ES-I3 (cell line): ENCODE data around the gene DRAM1.
"Not testable (repeated sequence)": the region's sequence is repeated elsewhere in the genome, so short reads cannot be mapped to it uniquely, and the experiment has no call there.

ENCODE experiments used
- H3K36me3 ChIP-seq: 2 replicates; pipeline ENCODE4 v1.6.1; 2013; ENCODE audit warnings: mild to moderate bottlenecking, low read length, control low read depth, moderate library complexity; ENCODE audit not compliant: insufficient read depth
- H3K4me1 ChIP-seq: 2 replicates; pipeline ENCODE4 v1.6.1; 2013; ENCODE audit warnings: mild to moderate bottlenecking, control low read depth, low read length; ENCODE audit not compliant: insufficient read depth
- H3K9ac ChIP-seq: 2 replicates; pipeline ENCODE4 v1.6.1; 2013; ENCODE audit warnings: low read depth, mild to moderate bottlenecking, low read length, moderate library complexity
- H3K9me3 ChIP-seq: 2 replicates; pipeline ENCODE4 v1.6.1; 2013; ENCODE audit warnings: mild to moderate bottlenecking, low read length, moderate library complexity; ENCODE audit not compliant: control insufficient read depth, insufficient read depth

DRAM1 gene

DNA sequence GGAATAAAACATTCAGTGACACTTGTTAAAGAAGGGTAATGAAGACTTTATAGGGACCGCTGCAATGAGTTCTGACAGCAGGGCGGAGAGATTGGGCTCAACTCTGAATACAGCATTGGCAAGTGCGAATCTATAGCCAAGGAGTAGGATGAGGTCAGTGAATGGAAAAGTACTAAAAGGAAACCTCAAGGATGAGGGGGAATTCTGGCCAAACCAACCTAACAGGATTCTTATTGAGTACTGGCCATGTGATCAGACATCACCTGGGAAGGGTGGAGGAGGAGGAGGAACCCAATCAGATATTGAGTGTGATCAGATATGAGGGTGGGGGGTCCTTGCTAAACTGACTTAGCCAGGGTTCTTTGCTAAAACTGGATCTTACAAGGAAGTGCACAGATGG is 31.0 kb downstream of the DRAM1 start:
- H3K9ac ChIP-seq, result no peak overlapping the region
- H3K4me1 ChIP-seq, result no peaks in the 10 kb centered on the region; the same call in 1 of the 2 replicates
- H3K36me3 ChIP-seq, result no peaks in the 10 kb centered on the region; the same call in 1 of the 2 replicates
- no peaks in the 10 kb centered on the region for H3K9me3 ChIP-seq

DNA sequence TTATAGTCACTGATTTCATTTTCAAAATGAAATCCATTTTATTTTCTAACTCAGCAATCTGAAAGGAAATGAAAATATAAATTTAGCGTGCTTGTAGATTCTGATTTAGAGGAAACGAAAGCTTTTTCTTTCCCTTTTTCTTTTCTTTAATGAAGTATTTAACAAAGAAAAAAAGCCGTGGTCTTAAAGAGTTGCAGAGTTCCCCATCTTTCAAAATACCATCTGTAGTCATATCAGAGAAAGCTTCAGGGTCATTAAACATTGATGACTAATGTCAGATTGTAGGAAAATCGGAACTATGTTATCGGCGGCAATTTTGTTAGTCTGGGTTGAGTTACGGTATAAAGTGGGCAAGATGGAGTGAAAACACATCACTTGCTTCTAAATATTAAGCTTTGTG is 32.3 kb downstream of the DRAM1 start:
- Histone ChIP-seq H3K9me3 (no peaks in the 10 kb centered on the region), H3K9ac (no peak overlapping the region), H3K36me3 (no peaks in the 10 kb centered on the region; the same call in 1 of the 2 replicates), H3K4me1 (no peaks in the 10 kb centered on the region; the same call in 1 of the 2 replicates)

DNA sequence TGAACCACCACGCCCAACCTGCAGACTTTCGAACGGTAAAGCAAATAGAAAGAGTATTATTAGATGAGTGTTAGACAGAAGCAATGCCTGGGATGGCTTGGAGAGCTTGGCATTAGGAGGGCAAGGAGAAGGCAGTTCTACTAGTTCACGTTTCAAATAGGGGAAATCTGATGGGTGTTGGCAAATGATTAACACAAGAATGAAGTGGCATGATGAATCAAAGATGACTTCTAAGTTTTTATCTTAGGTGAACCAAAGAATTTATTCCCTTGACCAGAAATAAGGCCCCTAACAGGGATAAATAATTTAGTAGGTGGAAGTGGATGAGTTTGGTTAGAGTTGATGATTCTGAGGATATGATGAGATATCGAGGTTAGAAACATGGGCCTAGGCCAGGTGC is 38.5 kb downstream of the DRAM1 start:
- Histone ChIP-seq H3K4me1 (no peaks in the 10 kb centered on the region), H3K36me3 (no peaks in the 10 kb centered on the region), H3K9me3 (no peaks in the 10 kb centered on the region), H3K9ac (no peak overlapping the region)

DNA sequence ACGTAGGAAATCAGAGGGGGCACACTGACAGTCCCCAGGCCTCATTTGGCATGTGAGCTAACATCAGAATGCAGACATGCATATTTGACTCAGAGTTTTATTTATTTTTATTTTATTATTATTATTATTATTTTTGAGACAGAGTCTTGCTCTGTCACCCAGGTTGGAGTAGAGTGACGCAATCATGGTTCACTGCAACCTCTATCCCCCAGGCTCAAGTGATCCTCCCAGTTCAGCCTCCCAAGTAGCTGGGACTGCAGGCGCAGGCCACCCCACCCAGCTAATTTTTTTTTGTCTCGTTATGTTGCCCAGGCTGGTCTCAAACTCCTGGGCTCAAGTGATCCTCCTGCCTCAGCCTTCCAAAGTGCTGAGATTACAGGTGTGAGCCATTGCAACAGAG is 41.4 kb downstream of the DRAM1 start:
- not testable (repeated sequence) for H3K4me1 ChIP-seq, H3K9me3 ChIP-seq, H3K36me3 ChIP-seq, H3K9ac ChIP-seq

DNA sequence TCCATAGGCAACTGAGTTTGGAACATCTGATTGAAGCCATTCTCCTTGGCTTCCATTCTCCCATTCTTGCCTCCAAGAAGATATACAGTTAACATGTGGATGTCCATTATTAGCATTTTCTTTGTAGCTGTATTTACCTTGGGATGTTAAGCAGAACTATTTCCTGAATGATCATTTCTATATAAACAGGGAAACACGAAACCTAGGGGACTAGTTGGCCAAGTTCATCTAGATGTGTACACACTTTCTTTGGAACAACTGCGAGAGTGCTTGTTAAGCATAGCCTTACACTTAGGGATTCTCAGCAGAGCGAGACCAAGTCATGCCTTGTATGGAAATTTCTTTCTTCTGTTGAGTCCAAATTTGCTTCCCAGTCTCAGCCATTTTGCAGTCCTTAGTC is 42.1 kb downstream of the DRAM1 start:
- Histone ChIP-seq H3K36me3 (no peaks in the 10 kb centered on the region), H3K9ac (no peak overlapping the region), H3K9me3 (no peaks in the 10 kb centered on the region), H3K4me1 (no peaks in the 10 kb centered on the region)

DNA sequence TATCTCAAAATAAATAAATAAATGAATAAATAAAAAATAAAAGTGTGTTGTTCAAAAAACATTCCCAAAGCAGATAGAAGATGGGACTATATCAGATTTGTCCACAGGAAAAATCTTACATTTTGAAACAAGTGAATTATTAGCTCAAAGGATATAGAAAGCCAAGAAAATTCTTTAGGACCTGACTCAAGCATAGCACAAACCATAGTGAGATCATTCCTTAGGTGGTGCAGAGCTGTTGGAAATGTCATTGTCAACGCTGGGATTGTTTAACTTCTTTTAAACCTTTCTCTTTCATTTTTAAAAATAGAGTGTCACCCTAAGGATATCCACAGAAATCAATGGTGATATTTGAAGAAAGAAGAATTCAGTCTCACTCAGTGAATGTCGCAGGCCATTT is 43.5 kb downstream of the DRAM1 start:
- H3K36me3 ChIP-seq, result no peaks in the 10 kb centered on the region
- no peaks in the 10 kb centered on the region for H3K4me1 ChIP-seq
- no peak overlapping the region for H3K9ac ChIP-seq

DNA sequence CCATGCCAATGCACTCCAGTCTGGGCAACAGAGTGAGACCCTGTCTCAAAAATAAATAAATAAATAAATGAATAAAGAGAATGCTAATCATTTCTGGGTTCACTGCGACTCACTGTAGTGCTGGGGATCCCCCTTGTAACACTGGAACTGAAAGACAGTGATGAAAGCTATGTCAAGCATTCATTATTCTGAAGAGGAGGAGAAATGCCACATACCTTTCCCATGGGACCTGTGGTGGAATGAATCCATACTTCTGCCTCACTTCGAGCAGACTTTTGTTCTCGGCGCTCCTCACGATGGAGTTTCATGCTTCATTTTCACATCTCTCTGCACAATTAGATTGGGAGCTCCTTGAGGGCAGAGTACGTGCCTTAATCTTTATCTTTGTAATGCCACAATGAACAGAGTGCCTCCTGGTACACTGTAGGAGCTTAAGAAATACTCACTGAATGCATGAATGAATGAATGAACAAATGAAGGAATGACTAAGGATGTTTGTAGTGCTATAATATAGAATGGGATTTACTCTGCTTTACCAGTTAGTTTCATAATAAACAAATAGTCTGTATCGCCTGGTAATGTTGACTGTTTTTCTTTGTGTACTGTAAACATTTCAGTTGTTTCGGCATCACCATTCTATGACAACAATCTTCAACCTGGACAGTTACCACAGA is 45.8 kb downstream of the DRAM1 start:
- H3K4me1 ChIP-seq, result no peaks in the 10 kb centered on the region
- no peaks in the 10 kb centered on the region for H3K36me3 ChIP-seq
- no peaks in the 10 kb centered on the region for H3K9me3 ChIP-seq
- H3K9ac ChIP-seq, result no peak overlapping the region

More for the DNA sequence above, 43.5 kb downstream of the DRAM1 start:
- no peaks in the 10 kb centered on the region for H3K9me3 ChIP-seq

DNA sequence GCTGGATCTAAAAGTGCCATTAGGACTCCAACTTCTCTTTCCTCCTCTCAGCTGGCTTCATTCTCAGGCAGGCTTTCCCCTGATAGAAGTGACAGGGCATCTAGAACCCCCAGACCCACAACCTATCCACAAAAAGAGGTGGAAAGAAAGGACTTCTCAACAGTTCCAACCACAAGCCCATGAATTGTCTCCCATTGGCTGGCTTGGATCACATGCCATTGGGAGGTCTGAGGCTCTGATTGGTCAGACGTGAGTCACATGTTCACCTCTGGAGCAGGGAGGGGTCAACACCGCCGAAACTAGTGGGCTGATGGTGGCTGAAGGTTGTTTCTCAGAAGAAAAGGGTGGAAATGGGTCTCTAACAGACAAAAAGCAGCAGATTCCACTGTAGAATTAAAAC is 47.2 kb downstream of the DRAM1 start:
- H3K4me1 ChIP-seq, result no peaks in the 10 kb centered on the region
- no peak overlapping the region for H3K9ac ChIP-seq
- H3K36me3 ChIP-seq, result no peaks in the 10 kb centered on the region
- no peaks in the 10 kb centered on the region for H3K9me3 ChIP-seq

DNA sequence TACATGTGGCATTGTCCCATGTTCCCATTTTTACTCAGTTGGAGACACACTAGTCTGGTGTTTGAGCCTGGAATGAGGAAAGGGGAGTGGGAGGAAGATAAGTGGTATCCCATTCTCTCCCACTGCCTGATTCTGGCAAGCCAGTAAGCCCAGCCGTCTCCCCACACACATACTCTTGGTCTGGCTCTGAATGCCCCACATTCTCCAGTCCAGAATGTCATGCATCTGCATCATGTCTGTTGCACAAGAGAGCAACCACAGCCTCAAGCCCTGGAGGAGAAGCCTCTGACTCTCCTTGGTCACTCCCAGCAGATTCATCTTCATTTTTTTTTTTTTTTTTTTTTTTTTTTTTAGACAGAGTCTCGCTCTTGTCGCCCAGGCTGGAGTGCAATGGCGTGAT is 48.0 kb downstream of the DRAM1 start:
- H3K9ac ChIP-seq, result no peak overlapping the region
- no peaks in the 10 kb centered on the region for H3K4me1 ChIP-seq
- H3K9me3 ChIP-seq, result no peaks in the 10 kb centered on the region
- no peaks in the 10 kb centered on the region for H3K36me3 ChIP-seq

DNA sequence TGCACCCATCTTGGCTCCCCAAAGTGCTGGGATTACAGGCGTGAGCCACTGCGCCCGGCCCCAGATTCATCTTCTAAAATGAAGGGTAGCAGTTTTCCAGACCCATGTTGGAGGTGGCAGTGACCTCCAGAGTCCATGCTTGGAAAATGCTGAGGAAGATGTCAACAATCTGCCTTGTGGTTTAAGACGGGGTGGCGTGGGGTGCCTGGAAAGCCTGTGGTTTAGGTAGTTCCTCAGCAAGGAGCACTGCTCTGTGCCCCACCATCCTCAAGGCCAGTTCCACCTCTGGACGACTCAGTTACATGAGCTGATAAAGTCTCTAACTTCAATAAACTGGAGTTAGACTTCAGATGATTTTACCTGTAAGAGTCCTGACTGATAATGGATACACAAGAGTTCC is 48.6 kb downstream of the DRAM1 start:
- no peaks in the 10 kb centered on the region for H3K9me3 ChIP-seq
- no peaks in the 10 kb centered on the region for H3K4me1 ChIP-seq
- no peak overlapping the region for H3K9ac ChIP-seq
- no peaks in the 10 kb centered on the region for H3K36me3 ChIP-seq

DNA sequence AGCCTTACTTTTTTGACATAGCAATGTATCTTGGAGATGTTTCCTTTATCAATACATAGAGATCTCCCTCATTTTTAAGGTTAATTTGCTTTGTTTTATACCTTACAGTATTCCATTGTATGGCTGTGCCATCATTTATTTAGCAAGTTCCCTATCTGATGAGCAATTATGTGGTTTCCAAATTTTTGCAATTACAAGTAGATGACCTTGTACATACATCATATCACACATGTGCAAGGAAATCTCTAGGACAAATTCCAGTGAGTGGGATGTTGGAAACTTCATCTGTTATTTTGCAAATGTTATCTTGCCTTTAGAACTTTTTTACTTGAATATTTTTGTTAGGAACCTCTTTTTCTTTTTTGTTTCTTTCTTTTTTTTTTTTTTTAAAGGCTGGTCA is 49.7 kb downstream of the DRAM1 start:
- no peaks in the 10 kb centered on the region for H3K9me3 ChIP-seq
- H3K4me1 ChIP-seq, result no peaks in the 10 kb centered on the region
- H3K9ac ChIP-seq, result no peak overlapping the region
- no peaks in the 10 kb centered on the region for H3K36me3 ChIP-seq

DNA sequence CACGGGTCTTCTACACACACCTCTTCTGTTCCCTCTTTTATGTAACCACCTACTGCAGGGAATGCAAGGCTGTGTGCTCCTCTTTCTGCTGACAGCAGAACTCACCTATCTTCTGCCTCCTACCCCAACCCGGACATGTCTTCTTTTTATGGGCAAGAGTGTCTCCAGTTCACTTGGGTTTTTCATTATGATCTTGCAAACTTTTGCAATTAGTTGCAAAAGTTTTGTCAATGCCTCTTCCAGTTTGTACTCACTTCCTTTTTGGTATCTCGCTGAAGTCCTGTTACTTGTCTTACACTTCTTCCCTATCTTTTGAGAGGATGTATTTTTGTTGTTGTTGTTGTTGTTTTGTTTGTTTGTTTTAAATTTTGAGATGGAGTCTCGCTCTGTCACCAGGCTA is 50.6 kb downstream of the DRAM1 start:
- Histone ChIP-seq H3K36me3 (no peaks in the 10 kb centered on the region), H3K9ac (no peak overlapping the region), H3K9me3 (no peaks in the 10 kb centered on the region), H3K4me1 (no peaks in the 10 kb centered on the region)

DNA sequence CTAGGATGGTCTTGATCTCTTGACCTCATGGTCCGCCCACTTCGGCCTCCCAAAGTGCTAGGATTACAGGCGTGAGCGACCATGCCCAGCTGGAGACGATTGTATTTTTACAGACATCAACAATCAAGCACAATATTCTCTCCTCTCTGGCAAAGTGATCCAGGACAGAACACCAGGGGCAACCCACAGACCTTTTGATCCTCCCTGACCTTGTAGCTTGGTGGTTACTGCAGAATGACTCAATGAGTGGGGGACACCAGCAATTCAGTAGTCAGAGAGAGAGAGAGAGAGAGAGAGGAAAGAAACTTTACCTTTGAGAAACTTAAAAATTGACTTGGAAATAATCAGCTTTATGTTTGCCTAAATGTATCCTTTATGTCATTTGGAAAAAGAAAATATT is 51.2 kb downstream of the DRAM1 start:
- H3K4me1 ChIP-seq, result no peaks in the 10 kb centered on the region

DNA sequence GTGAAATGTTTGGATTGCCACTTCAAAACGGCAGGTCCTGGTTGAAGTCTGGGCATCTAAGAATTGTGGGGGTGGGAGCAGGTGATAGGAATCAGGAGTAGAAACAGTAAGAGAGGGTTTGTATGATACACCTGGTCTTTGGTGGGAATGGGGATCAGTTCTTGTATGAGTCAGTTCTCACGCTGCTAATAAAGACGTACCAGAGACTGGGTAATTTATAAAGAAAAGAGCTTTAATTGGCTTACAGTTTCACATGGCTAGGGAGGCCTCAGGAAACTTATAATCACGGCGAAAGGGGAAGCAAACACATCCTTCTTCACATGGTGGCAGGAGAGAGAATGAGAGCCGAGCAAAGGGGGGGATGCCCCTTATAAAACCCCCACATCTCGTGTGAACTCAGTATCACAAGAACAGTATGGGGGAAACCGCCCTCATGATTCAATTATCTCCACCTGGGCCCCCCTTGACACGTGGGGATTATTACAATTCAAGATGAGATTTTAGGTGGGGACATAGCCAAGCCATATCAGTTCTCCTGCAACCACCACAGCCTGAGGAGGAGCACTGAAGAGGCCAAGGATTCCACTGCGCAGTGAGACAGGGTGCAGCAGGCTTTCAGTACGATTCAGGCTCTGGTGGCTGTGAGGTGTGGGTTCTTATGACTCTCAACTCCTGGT is 52.1 kb downstream of the DRAM1 start:
- Histone ChIP-seq H3K9me3 (no peaks in the 10 kb centered on the region), H3K36me3 (no peaks in the 10 kb centered on the region), H3K9ac (no peak overlapping the region), H3K4me1 (no peaks in the 10 kb centered on the region)

More for the DNA sequence above, 51.2 kb downstream of the DRAM1 start:
- no peaks in the 10 kb centered on the region for H3K9me3 ChIP-seq
- no peaks in the 10 kb centered on the region for H3K36me3 ChIP-seq
- no peak overlapping the region for H3K9ac ChIP-seq

DNA sequence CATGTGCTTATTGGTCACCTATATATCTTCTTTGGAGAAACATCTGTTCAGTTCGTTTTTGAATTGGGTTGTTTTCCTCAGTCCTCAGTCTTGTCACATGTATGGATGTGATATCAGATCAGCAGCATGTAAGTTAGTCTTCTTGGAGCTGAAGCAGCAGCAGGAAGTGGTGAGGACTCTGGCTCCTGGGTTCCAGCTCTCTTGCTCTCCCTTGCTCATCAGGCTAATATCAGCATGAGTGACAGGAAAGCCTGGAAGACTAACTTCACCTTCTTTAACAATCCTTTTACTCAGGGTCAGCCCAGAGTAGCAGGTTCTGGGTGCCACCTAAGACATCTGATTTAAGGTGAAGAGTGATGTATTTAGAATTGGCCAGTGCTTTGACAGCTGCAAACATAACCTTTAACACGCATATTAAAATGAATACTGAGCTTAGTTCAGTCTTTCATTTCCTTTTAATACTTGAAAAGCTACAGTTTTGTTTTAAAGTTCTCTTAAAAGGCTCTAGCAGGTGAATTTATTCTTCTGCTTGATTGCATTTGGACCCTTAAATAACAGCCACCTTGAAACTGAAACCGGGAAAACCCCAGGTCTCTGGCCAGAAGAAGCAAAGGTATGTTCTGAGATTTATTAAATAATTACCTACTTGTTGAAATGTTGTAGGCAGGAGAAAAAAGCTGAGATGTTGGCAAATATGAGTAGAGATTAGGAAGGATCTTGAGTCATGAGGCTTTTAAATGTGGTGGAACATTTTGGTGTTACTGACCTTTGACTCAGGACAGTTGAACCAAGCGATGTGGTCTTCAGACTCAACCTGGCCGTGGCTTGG is 54.3 kb downstream of the DRAM1 start:
- H3K4me1 ChIP-seq, result no peaks in the 10 kb centered on the region
- no peaks in the 10 kb centered on the region for H3K9me3 ChIP-seq
- H3K9ac ChIP-seq, result no peak overlapping the region
- no peaks in the 10 kb centered on the region for H3K36me3 ChIP-seq
